Cardiac muscle cell (in vitro differentiated cells and primary cell): ENCODE measurements around the gene KIF26A. TPM values are rescaled to one million over a fixed set of nuclear protein-coding genes. Genes with fewer than 3 reads are reported as not detected.

Source experiments
- DNase-seq, 2 donors: peaks; one replicate each; pipeline versions ENCODE4 v3.0.0 to v3.0.0-alpha.2; 2010 to 2017; ENCODE audit warnings: low read depth in 1 of 2, low spot score in 1 of 2
- H3K27ac ChIP-seq: fragments of 200-600 bp; sonication (generic); 2 replicates; pipeline ENCODE4 v1.5.1; 2016
- H3K27me3 ChIP-seq: fragments of 200-600 bp; sonication (generic); 2 replicates; pipeline ENCODE4 v1.6.0; 2016; ENCODE audit warnings: control low read depth
- H3K36me3 ChIP-seq: fragments of 200-600 bp; sonication (generic); 2 replicates; pipeline ENCODE4 v1.5.1; 2016; ENCODE audit warnings: control low read depth
- H3K4me1 ChIP-seq: fragments of 200-600 bp; sonication (generic); 2 replicates; pipeline ENCODE4 v1.8.1; 2017; ENCODE audit warnings: low read depth, mild to moderate bottlenecking, mixed run types
- H3K4me3 ChIP-seq: fragments of 200-600 bp; sonication (generic); 2 replicates; pipeline ENCODE4 v1.5.1; 2016; ENCODE audit warnings: mild to moderate bottlenecking
- H3K9me3 ChIP-seq: fragments of 200-600 bp; sonication (generic); 2 replicates; pipeline ENCODE4 v1.5.1; 2017; ENCODE audit warnings: low read depth, mild to moderate bottlenecking, control low read depth
- CTCF ChIP-seq: IDR thresholded peaks from 2 replicates; pipeline ENCODE4 v1.5.1; 2012; ENCODE audit warnings: low read depth, mild to moderate bottlenecking, low read length
- polyA plus RNA-seq: library from polyadenylated mRNA; unstranded; fragments of >200 nt; fragmentation: Nextera tagmentation; extraction: Ambion mirVana; gene quantifications from 2 replicates; pipeline ENCODE4 v1.2.1, GENCODE V29; 2016
- total RNA-seq: library from RNA; depleted of rRNA; stranded (reverse); fragments of >200 nt; gene quantifications from 2 replicates; pipeline ENCODE4 v1.2.3, GENCODE V29; 2016

Gene KIF26A
- total and polyA plus RNA-seq, 2 experiments from 2014 or later: 9.9 to 74.9 TPM

GRCh38 chr14:104142136-104142945 lies 4.0 kb downstream of the KIF26A start:
- peaks cover under 1% of the 10 kb centered on the region for H3K27me3 ChIP-seq
- H3K4me3 ChIP-seq: no peak overlapping the region
- DNase-seq: no peak
- TF ChIP-seq CTCF: no peak
- H3K4me1 ChIP-seq: peaks cover 12% of the 10 kb centered on the region
- no peak overlapping the region for H3K27ac ChIP-seq
- no peaks in the 10 kb centered on the region for H3K9me3 ChIP-seq
- no peaks in the 10 kb centered on the region for H3K36me3 ChIP-seq

GRCh38 chr14:104142946-104143470 lies 4.6 kb downstream of the KIF26A start:
- no peak for TF ChIP-seq CTCF
- Histone ChIP-seq H3K4me1 (peaks cover 13% of the 10 kb centered on the region), H3K27me3 (no peaks in the 10 kb centered on the region), H3K4me3 (no peak overlapping the region), H3K27ac (no peak overlapping the region), H3K36me3 (no peaks in the 10 kb centered on the region), H3K9me3 (no peaks in the 10 kb centered on the region)
- no peak for DNase-seq

- no peaks in the 10 kb centered on the region for H3K9me3 ChIP-seq
- no peaks in the 10 kb centered on the region for H3K36me3 ChIP-seq
- no peaks in the 10 kb centered on the region for H3K27me3 ChIP-seq
- no peak for TF ChIP-seq CTCF
- no peak overlapping the region for H3K27ac ChIP-seq
- no peak for DNase-seq
- peaks cover 20% of the 10 kb centered on the region for H3K4me1 ChIP-seq
- H3K4me3 ChIP-seq: no peak overlapping the region
These were observed 5.4 kb downstream of the KIF26A start for GRCh38 chr14:104143521-104144452.

GRCh38 chr14:104144453-104144790 lies 6.0 kb downstream of the KIF26A start:
- H3K36me3 ChIP-seq: no peaks in the 10 kb centered on the region
- no peaks in the 10 kb centered on the region for H3K27me3 ChIP-seq
- TF ChIP-seq CTCF: no peak
- DNase-seq: no peak
- H3K4me1 ChIP-seq: peaks cover 24% of the 10 kb centered on the region
- H3K4me3 ChIP-seq: no peak overlapping the region
- H3K27ac ChIP-seq: no peak overlapping the region
- H3K9me3 ChIP-seq: no peaks in the 10 kb centered on the region

GRCh38 chr14:104144911-104145825 lies 6.8 kb downstream of the KIF26A start:
- H3K27me3 ChIP-seq: no peaks in the 10 kb centered on the region
- H3K4me1 ChIP-seq: peaks cover 21% of the 10 kb centered on the region
- no peak for TF ChIP-seq CTCF
- H3K9me3 ChIP-seq: no peaks in the 10 kb centered on the region
- no peak overlapping the region for H3K27ac ChIP-seq
- no peak for DNase-seq
- no peaks in the 10 kb centered on the region for H3K36me3 ChIP-seq
- H3K4me3 ChIP-seq: no peak overlapping the region
